ENCODE measurements around the gene ROMO1. TPM values are rescaled to one million over a fixed set of nuclear protein-coding genes. Genes with fewer than 3 reads are reported as not detected.
A peak's percentile ranks its signal among the peaks of the same experiment; 100 is the strongest.

The ROMO1 gene
- total RNA-seq, 1 experiment from 2014 or later = 230 TPM

DNA sequence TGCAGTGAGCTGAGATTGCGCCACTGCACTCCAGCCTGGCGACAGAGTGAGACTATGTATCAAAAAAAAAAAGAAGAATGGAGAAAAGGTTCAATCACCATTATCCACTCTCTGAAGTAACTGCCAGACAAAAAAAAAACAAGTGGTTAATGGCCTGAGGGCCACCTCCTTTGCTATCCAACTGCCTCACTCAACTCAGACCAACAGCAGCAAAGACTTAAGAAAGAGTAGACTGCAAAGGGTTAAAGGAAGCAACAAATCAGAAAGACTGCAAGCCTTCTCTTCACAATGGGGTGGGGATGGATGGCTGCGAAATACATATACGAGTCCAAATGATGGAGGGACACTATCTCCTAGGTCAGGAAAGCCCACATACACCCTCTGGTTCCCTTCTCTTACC, 3.2 kb upstream of the ROMO1 start:
- TF ChIP-seq, protein P1, sequence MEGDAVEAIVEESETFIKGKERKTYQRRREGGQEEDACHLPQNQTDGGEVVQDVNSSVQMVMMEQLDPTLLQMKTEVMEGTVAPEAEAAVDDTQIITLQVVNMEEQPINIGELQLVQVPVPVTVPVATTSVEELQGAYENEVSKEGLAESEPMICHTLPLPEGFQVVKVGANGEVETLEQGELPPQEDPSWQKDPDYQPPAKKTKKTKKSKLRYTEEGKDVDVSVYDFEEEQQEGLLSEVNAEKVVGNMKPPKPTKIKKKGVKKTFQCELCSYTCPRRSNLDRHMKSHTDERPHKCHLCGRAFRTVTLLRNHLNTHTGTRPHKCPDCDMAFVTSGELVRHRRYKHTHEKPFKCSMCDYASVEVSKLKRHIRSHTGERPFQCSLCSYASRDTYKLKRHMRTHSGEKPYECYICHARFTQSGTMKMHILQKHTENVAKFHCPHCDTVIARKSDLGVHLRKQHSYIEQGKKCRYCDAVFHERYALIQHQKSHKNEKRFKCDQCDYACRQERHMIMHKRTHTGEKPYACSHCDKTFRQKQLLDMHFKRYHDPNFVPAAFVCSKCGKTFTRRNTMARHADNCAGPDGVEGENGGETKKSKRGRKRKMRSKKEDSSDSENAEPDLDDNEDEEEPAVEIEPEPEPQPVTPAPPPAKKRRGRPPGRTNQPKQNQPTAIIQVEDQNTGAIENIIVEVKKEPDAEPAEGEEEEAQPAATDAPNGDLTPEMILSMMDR (IDR thresholded peaks at IDR 0.05; ENCODE audit: unreplicated experiment) = no peak
- Mint-ChIP-seq H3K4me1 (ENCODE audit: low read depth, unreplicated experiment) (peaks cover 24% of the 10 kb centered on the region), H3K36me3 (ENCODE audit: insufficient read depth, unreplicated experiment) (peaks cover 46% of the 10 kb centered on the region), H3K4me3 (ENCODE audit: low read depth, unreplicated experiment) (no peak overlapping the region), H3K9me3 (ENCODE audit: low read depth, unreplicated experiment) (no peaks in the 10 kb centered on the region), H3K27ac (ENCODE audit: unreplicated experiment) (no peak overlapping the region), H3K27me3 (ENCODE audit: unreplicated experiment) (no peaks in the 10 kb centered on the region)
- intact Hi-C loops (cut with micrococcal nuclease; ENCODE audit: unreplicated experiment) = loop anchor here (5.0 kb wide), 1 partner anchor 184 kb away; no protein-coding TSS in a partner anchor
- DNase-seq = no peak
- CTCF ChIA-PET = interaction anchor here (0.7 kb wide), 1 partner anchor 251 kb away, joined by 3 read pairs; no protein-coding TSS in a partner anchor
- BruUV-seq (replicated peaks) = no TSS peak

DNA sequence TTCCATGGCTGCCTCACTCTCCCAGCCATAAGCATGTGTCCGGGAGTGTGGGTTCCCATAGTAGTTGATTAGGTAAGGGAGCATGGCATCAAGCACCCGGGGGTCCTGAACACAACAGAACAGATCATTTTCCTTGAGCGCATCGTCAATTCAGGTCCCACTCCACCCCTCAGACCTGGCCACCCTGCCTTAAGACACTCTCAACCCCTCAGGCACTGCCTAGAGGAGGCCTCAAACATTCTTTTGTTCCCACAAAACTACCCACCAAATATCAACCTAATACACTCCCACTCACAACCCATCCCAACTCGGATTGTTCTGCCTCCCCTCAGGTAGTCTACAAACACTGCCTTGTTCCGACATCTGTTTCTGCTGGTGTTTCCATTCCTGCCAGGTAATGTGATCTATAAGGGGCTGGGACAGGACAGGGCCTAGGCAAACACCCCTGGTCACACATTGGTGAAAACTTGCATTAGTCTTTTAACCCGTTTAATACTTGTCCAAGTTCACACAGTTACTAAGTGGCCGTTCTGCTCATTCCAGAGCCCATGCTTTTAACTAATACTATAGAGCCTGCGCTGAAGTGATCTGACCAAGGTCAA, 1.4 kb upstream of the ROMO1 start:
- Mint-ChIP-seq H3K4me3 (ENCODE audit: low read depth, unreplicated experiment) (peak overlapping the region; percentile 90), H3K4me1 (ENCODE audit: low read depth, unreplicated experiment) (peaks cover 24% of the 10 kb centered on the region), H3K27me3 (ENCODE audit: unreplicated experiment) (no peaks in the 10 kb centered on the region), H3K9me3 (ENCODE audit: low read depth, unreplicated experiment) (no peaks in the 10 kb centered on the region), H3K27ac (ENCODE audit: unreplicated experiment) (peak overlapping the region; percentile 87), H3K36me3 (ENCODE audit: insufficient read depth, unreplicated experiment) (peaks cover 53% of the 10 kb centered on the region)
- no peak for DNase-seq
- intact Hi-C loops (cut with micrococcal nuclease; ENCODE audit: unreplicated experiment) = loop anchor here (5.0 kb wide), 1 partner anchor 185 kb away; no protein-coding TSS in a partner anchor
- TF ChIP-seq, protein P1 (IDR thresholded peaks at IDR 0.05; ENCODE audit: unreplicated experiment) = no peak
- BruUV-seq (replicated peaks) = no TSS peak
- CTCF ChIA-PET = interaction anchor here (0.6 kb wide), 1 partner anchor 126 kb away, joined by 3 read pairs; no protein-coding TSS in a partner anchor

DNA sequence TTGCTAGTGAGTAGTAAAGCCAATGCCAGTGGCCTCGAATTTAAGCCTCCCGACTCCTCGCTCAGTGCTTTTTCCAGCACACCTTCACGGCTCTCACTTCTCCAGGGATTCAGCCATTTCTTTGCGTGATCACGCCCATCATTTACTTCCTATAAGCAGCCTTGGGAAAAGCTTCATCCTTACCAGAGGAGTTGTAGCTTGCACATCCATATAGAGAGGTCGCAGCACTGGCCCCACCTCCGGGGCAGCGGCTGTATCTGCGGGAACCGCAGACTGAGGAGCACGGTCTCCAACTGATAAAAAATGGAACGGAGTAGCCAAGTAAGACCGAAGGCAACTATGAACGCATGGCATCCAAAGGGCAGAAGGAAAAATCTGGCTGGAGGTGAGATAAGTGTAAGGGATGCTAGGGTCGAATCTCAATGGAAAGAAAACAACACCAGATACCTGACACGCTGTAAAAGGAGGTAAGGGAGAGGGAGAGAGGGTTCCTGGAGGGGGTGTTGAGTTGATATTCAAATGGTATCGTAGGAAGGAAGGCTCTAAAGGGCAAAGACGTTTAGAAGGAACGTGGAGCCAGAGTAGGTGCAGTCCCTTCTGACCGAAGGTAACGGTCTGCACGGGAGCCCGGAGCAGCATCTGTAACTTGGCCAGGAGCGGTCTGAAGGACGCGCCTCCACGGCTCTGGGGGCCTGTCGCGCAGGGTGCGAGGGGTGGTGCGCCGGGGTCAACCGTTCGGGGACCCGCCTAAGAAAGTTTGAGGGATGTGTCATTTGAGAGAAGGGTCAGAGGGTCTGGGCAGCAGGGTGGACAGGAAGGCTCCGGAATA, 693 bp upstream of the ROMO1 start:
- H3K36me3 Mint-ChIP-seq (ENCODE audit: insufficient read depth, unreplicated experiment) = peaks cover 53% of the 10 kb centered on the region
- CTCF ChIA-PET = interaction anchor here (0.6 to 1.0 kb wide), 2 partner anchors 79 to 81 kb away, joined by 3 to 4 read pairs; no protein-coding TSS in a partner anchor
- no peaks in the 10 kb centered on the region for H3K9me3 Mint-ChIP-seq (ENCODE audit: low read depth, unreplicated experiment)
- H3K4me3 Mint-ChIP-seq (ENCODE audit: low read depth, unreplicated experiment) = peak overlapping the region; percentile 90
- peak overlapping the region; percentile 87 for H3K27ac Mint-ChIP-seq (ENCODE audit: unreplicated experiment)
- peak; percentile 33 for DNase-seq
- intact Hi-C loops (cut with micrococcal nuclease; ENCODE audit: unreplicated experiment) = loop anchor here (5.0 kb wide), 1 partner anchor 186 kb away; no protein-coding TSS in a partner anchor
- H3K27me3 Mint-ChIP-seq (ENCODE audit: unreplicated experiment) = no peaks in the 10 kb centered on the region
- H3K4me1 Mint-ChIP-seq (ENCODE audit: low read depth, unreplicated experiment) = peaks cover 24% of the 10 kb centered on the region
- TSS peak; percentile 7 for BruUV-seq (replicated peaks)
- TF ChIP-seq, protein P1 (IDR thresholded peaks at IDR 0.05; ENCODE audit: unreplicated experiment) = no peak

DNA sequence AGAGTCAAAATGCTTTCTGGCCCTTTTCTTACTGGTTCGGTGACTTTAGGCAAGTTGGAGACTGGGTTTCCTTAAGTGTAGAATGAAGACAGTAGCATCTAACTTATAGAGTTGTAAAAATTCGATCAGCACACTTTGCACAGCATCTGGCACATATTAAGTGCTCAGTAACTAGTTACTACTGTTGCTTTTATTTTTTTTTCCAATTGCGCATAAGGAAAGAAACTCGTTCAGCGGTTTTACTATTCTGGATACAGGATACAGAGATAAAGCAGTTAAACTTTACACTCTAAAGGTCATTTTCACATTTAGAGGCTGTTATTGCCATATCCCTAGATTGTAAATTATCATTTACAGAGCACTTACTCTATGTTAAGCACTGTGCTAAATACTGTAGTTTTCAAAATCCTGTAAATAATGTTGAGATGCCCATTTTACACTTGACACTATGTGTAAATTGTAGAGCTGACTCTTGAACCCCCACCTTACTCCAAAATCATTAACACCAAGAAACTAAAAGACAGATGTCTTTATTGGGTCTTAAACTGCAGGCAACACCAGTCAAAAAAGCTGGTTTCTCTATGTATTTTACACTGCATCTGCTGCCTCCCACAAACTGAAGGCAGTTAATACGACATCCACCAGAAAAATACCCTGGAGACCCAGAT, 886 bp downstream of the ROMO1 start:
- intact Hi-C loops (cut with micrococcal nuclease; ENCODE audit: unreplicated experiment) = loop anchor here (5.0 kb wide), 1 partner anchor 188 kb away; no protein-coding TSS in a partner anchor
- Mint-ChIP-seq H3K27me3 (ENCODE audit: unreplicated experiment) (no peaks in the 10 kb centered on the region), H3K36me3 (ENCODE audit: insufficient read depth, unreplicated experiment) (peaks cover 68% of the 10 kb centered on the region), H3K27ac (ENCODE audit: unreplicated experiment) (peak overlapping the region; percentile 87), H3K4me3 (ENCODE audit: low read depth, unreplicated experiment) (peak overlapping the region; percentile 90), H3K9me3 (ENCODE audit: low read depth, unreplicated experiment) (no peaks in the 10 kb centered on the region), H3K4me1 (ENCODE audit: low read depth, unreplicated experiment) (peaks cover 24% of the 10 kb centered on the region)
- no peak for DNase-seq
- no TSS peak for BruUV-seq (replicated peaks)
- TF ChIP-seq, protein P1 (IDR thresholded peaks at IDR 0.05; ENCODE audit: unreplicated experiment) = no peak
- CTCF ChIA-PET = no interaction called here

All from Calu3 (cell line).